HepG2 (cell line): Measurements from ENCODE around the gene HSPB2. TPM values are rescaled to one million over a fixed set of nuclear protein-coding genes. Genes with fewer than 3 reads are reported as not detected.

Experiments
- CREM ChIP-seq, 2 experiments: sonication (generic) in 1 of 2; formaldehyde crosslinking in 1 of 2; IDR thresholded peaks; 2 replicates each; pipeline versions ENCODE4 v1.4.0 to v1.6.1; 2016 to 2020; ENCODE audit warnings: antibody characterized with exemption in 1 of 2, mild to moderate bottlenecking in 1 of 2, missing genetic modification reagents in 1 of 2
- KDM2A ChIP-seq: sonication (generic); formaldehyde crosslinking; IDR thresholded peaks from 2 replicates; pipeline ENCODE4 v1.4.0; 2020; ENCODE audit warnings: low read depth, missing genetic modification reagents, borderline replicate concordance
- MEIS2 ChIP-seq: sonication (generic); formaldehyde crosslinking; IDR thresholded peaks from 2 replicates; pipeline ENCODE4 v1.9.0; 2021; ENCODE audit warnings: mild to moderate bottlenecking, missing genetic modification reagents
- POLR2G ChIP-seq: fragments of 200-400 bp; formaldehyde crosslinking; IDR thresholded peaks from 2 replicates; pipeline ENCODE4 v1.6.1; 2018; ENCODE audit warnings: mild to moderate bottlenecking, low read depth, low read length, moderate library complexity
- RCOR2 ChIP-seq: IDR thresholded peaks from 2 replicates; pipeline ENCODE4 v1.6.1; 2016; ENCODE audit warnings: missing biosample characterization, missing genetic modification reagents
- RFX5 ChIP-seq: IDR thresholded peaks from 2 replicates; pipeline ENCODE4 v1.6.1; 2011; ENCODE audit warnings: low read depth, low read length, improper control_type of control experiment
- RXRB ChIP-seq: IDR thresholded peaks from 2 replicates; pipeline ENCODE4 v1.6.1; 2016; ENCODE audit warnings: borderline replicate concordance, missing genetic modification reagents, missing compliant biosample characterization
- SAP130 ChIP-seq: IDR thresholded peaks from 2 replicates; pipeline ENCODE4 v1.6.1; 2016; ENCODE audit warnings: low read depth
- SETDB1 ChIP-seq: sonication (generic); formaldehyde crosslinking; IDR thresholded peaks from 2 replicates; pipeline ENCODE4 v1.5.1; 2020; ENCODE audit warnings: missing genetic modification reagents, mild to moderate bottlenecking, borderline replicate concordance
- ZKSCAN8 ChIP-seq: IDR thresholded peaks from 2 replicates; pipeline ENCODE4 v1.6.1; 2016; ENCODE audit warnings: borderline replicate concordance, missing genetic modification reagents, missing compliant biosample characterization
- ZNF124 ChIP-seq: sonication (generic); formaldehyde crosslinking; IDR thresholded peaks from 2 replicates; pipeline ENCODE4 v1.4.0; 2020; ENCODE audit warnings: missing genetic modification reagents
- ZZZ3 ChIP-seq: sonication (generic); formaldehyde crosslinking; IDR thresholded peaks from 2 replicates; pipeline ENCODE4 v1.4.0; 2020; ENCODE audit warnings: missing genetic modification reagents, mild to moderate bottlenecking, borderline replicate concordance
- polyA plus RNA-seq, 8 experiments: library from polyadenylated mRNA; depleted of rRNA in 3 of 8; stranded (reverse) in 7 of 8; unstranded in 1 of 8; fragments of >200 nt; fragmentation: Illumina TruSeq in 4 of 8; extraction: Trizol in 4 of 8; gene quantifications; 2 replicates each; pipeline versions ENCODE4 v1.2.1 to v1.2.3, GENCODE V29; 2011 to 2016; ENCODE audit warnings: low read depth in 4 of 8, missing spikeins in 1 of 8, mixed read lengths in 1 of 8; ENCODE audit not compliant: insufficient read depth in 1 of 8
- total RNA-seq, 5 experiments: library from RNA; depleted of rRNA; stranded (reverse); fragments of >200 nt; fragmentation: Illumina TruSeq; extraction: Trizol; gene quantifications; 2 replicates each; pipeline ENCODE4 v1.2.3, GENCODE V29; 2016; ENCODE audit warnings: low read depth in 1 of 5
- TF ChIP-seq, protein P1 (sequence below): sonication (generic); formaldehyde crosslinking; IDR thresholded peaks from 2 replicates; pipeline ENCODE4 v1.4.0; 2020; ENCODE audit warnings: missing genetic modification reagents, borderline replicate concordance
- TF ChIP-seq, protein P2 (sequence below), 2 experiments: sonication (generic) in 1 of 2; formaldehyde crosslinking in 1 of 2; IDR thresholded peaks; 2 replicates each; pipeline versions ENCODE4 v1.4.0 to v1.6.1; 2018 to 2020; ENCODE audit warnings: missing genetic modification reagents in 2 of 2, borderline replicate concordance in 1 of 2, low read depth in 1 of 2, mild to moderate bottlenecking in 1 of 2, missing biosample characterization in 1 of 2
- TF ChIP-seq, protein P3 (sequence below): sonication (generic); formaldehyde crosslinking; IDR thresholded peaks from 2 replicates; pipeline ENCODE4 v1.4.0; 2020; ENCODE audit warnings: mild to moderate bottlenecking, missing genetic modification reagents
- TF ChIP-seq, protein P4 (sequence below): sonication (generic); formaldehyde crosslinking; IDR thresholded peaks from 2 replicates; pipeline ENCODE4 v1.8.1; 2023; ENCODE audit warnings: mild to moderate bottlenecking, missing genetic modification reagents, borderline replicate concordance
- TF ChIP-seq, protein P5 (sequence below): sonication (generic); formaldehyde crosslinking; conservative IDR thresholded peaks from 2 replicates; pipeline ENCODE4 v1.4.0; 2020; ENCODE audit warnings: mild to moderate bottlenecking, missing genetic modification reagents, moderate library complexity

The HSPB2 gene
- total and polyA plus RNA-seq, 2 of the 13 experiments (the other 11 are each of a cell fraction or from before 2014, with no cell fraction given) = 0.04 TPM; not detected in 1

DNA sequence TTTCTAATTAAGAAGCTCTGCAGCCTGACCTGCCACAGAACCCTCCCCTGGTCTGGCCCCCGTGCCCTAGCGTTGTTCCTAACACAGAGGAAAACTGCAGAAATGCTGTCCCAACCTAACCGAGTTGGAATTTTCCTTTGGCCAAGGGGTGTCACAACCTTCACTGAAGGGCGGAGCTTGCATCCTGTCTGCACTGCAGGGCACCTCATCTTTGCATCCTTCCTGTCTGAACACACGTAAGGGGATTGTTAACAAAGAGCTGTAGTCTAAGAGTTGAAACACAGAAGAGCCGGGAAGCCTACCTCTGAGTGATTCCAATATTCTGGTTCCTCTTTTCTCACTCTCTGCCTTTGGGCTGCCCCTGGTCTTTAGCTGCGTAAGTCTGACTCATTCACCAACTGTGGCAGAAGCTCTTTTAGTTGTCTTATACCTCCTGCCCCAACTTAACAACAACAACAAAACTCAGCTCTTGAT is 26.2 kb downstream of the HSPB2 start (continued):
- TF ChIP-seq, protein P1, sequence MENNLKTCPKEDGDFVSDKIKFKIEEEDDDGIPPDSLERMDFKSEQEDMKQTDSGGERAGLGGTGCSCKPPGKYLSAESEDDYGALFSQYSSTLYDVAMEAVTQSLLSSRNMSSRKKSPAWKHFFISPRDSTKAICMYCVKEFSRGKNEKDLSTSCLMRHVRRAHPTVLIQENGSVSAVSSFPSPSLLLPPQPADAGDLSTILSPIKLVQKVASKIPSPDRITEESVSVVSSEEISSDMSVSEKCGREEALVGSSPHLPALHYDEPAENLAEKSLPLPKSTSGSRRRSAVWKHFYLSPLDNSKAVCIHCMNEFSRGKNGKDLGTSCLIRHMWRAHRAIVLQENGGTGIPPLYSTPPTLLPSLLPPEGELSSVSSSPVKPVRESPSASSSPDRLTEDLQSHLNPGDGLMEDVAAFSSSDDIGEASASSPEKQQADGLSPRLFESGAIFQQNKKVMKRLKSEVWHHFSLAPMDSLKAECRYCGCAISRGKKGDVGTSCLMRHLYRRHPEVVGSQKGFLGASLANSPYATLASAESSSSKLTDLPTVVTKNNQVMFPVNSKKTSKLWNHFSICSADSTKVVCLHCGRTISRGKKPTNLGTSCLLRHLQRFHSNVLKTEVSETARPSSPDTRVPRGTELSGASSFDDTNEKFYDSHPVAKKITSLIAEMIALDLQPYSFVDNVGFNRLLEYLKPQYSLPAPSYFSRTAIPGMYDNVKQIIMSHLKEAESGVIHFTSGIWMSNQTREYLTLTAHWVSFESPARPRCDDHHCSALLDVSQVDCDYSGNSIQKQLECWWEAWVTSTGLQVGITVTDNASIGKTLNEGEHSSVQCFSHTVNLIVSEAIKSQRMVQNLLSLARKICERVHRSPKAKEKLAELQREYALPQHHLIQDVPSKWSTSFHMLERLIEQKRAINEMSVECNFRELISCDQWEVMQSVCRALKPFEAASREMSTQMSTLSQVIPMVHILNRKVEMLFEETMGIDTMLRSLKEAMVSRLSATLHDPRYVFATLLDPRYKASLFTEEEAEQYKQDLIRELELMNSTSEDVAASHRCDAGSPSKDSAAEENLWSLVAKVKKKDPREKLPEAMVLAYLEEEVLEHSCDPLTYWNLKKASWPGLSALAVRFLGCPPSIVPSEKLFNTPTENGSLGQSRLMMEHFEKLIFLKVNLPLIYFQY (CRISPR knock-in tag) = no peak
- peak; percentile 60 for TF ChIP-seq SAP130 (CRISPR knock-in tag)
- TF ChIP-seq, protein P2, sequence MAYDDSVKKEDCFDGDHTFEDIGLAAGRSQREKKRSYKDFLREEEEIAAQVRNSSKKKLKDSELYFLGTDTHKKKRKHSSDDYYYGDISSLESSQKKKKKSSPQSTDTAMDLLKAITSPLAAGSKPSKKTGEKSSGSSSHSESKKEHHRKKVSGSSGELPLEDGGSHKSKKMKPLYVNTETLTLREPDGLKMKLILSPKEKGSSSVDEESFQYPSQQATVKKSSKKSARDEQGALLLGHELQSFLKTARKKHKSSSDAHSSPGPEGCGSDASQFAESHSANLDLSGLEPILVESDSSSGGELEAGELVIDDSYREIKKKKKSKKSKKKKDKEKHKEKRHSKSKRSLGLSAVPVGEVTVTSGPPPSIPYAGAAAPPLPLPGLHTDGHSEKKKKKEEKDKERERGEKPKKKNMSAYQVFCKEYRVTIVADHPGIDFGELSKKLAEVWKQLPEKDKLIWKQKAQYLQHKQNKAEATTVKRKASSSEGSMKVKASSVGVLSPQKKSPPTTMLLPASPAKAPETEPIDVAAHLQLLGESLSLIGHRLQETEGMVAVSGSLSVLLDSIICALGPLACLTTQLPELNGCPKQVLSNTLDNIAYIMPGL (CRISPR knock-in tag; IDR thresholded peaks at IDR 0.05; ENCODE audit: borderline replicate concordance in 1 of 2, low read depth in 1 of 2) = 0 out of 4 replicates have a peak, but pooled peaks of 1 of the 2 experiments have one; percentile 20
- no peak for TF ChIP-seq RFX5
- TF ChIP-seq, protein P3, sequence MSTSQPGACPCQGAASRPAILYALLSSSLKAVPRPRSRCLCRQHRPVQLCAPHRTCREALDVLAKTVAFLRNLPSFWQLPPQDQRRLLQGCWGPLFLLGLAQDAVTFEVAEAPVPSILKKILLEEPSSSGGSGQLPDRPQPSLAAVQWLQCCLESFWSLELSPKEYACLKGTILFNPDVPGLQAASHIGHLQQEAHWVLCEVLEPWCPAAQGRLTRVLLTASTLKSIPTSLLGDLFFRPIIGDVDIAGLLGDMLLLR (CRISPR knock-in tag) = no peak
- TF ChIP-seq ZKSCAN8 (CRISPR knock-in tag) = peak; percentile 58; the same call in 1 of the 2 replicates
- TF ChIP-seq KDM2A (CRISPR knock-in tag) = peak; percentile 50; the same call in 1 of the 2 replicates
- TF ChIP-seq RXRB (CRISPR knock-in tag) = 0 out of 2 replicates have a peak, but pooled peaks have one; percentile 8
- no peak for TF ChIP-seq SETDB1
- no peak for TF ChIP-seq ZZZ3 (CRISPR knock-in tag)
- TF ChIP-seq POLR2G = peak; percentile 74
- 0 out of 2 replicates have a peak, but pooled peaks have one; percentile 29 for TF ChIP-seq RCOR2 (CRISPR knock-in tag)
- TF ChIP-seq CREM (IDR thresholded peaks at IDR 0.05) = no peak
- no peak for TF ChIP-seq CREM (CRISPR knock-in tag; IDR thresholded peaks at IDR 0.05)
- no peak for TF ChIP-seq ZNF124 (CRISPR knock-in tag)
- TF ChIP-seq, protein P4, sequence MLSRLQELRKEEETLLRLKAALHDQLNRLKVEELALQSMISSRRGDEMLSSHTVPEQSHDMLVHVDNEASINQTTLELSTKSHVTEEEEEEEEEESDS (CRISPR knock-in tag) = no peak
- 0 out of 2 replicates have a peak, but pooled peaks have one; percentile 29 for TF ChIP-seq MEIS2 (CRISPR knock-in tag)
- TF ChIP-seq, protein P5, sequence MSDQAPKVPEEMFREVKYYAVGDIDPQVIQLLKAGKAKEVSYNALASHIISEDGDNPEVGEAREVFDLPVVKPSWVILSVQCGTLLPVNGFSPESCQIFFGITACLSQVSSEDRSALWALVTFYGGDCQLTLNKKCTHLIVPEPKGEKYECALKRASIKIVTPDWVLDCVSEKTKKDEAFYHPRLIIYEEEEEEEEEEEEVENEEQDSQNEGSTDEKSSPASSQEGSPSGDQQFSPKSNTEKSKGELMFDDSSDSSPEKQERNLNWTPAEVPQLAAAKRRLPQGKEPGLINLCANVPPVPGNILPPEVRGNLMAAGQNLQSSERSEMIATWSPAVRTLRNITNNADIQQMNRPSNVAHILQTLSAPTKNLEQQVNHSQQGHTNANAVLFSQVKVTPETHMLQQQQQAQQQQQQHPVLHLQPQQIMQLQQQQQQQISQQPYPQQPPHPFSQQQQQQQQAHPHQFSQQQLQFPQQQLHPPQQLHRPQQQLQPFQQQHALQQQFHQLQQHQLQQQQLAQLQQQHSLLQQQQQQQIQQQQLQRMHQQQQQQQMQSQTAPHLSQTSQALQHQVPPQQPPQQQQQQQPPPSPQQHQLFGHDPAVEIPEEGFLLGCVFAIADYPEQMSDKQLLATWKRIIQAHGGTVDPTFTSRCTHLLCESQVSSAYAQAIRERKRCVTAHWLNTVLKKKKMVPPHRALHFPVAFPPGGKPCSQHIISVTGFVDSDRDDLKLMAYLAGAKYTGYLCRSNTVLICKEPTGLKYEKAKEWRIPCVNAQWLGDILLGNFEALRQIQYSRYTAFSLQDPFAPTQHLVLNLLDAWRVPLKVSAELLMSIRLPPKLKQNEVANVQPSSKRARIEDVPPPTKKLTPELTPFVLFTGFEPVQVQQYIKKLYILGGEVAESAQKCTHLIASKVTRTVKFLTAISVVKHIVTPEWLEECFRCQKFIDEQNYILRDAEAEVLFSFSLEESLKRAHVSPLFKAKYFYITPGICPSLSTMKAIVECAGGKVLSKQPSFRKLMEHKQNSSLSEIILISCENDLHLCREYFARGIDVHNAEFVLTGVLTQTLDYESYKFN (CRISPR knock-in tag) = peak; percentile 50
